ENCODE data around the gene ZFYVE26.

ZFYVE26 gene

DNA sequence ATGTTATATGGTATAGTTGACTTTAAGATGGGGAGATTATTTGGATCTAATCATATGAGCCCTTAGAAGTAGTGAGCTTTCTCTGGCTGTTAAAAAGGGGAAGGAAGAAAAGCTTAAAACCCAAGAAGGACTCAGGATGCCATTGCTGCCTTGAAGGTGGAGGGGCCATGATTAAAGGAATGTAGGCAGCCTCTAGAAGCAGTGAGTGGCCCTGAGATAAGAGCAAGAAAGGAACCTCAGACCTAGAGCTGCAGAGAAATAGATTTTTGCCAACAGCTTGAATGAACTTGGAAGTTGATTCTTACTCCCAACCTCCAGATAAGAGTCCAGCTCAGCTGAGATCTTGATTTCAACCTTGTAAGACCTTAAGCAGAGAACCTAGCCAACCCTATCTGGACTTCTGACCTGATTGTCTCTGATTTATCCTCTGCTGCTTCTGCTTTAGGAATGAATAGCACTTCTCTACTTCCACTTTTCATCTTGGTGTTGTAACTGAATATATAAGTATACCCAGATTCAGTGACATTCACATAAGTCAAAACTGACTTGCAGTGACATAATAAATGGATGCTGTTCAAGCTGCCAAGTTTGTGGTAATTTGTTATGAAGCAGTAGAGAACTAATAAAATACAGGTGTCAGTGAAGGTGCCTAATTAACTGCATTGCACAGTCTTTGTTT is 36.7 kb upstream of the ZFYVE26 start:
- TF ChIP-seq, protein P1, sequence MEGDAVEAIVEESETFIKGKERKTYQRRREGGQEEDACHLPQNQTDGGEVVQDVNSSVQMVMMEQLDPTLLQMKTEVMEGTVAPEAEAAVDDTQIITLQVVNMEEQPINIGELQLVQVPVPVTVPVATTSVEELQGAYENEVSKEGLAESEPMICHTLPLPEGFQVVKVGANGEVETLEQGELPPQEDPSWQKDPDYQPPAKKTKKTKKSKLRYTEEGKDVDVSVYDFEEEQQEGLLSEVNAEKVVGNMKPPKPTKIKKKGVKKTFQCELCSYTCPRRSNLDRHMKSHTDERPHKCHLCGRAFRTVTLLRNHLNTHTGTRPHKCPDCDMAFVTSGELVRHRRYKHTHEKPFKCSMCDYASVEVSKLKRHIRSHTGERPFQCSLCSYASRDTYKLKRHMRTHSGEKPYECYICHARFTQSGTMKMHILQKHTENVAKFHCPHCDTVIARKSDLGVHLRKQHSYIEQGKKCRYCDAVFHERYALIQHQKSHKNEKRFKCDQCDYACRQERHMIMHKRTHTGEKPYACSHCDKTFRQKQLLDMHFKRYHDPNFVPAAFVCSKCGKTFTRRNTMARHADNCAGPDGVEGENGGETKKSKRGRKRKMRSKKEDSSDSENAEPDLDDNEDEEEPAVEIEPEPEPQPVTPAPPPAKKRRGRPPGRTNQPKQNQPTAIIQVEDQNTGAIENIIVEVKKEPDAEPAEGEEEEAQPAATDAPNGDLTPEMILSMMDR (IDR thresholded peaks at IDR 0.05; ENCODE audit: insufficient read depth, low read depth, low read length, missing control alignments) = no peak

DNA sequence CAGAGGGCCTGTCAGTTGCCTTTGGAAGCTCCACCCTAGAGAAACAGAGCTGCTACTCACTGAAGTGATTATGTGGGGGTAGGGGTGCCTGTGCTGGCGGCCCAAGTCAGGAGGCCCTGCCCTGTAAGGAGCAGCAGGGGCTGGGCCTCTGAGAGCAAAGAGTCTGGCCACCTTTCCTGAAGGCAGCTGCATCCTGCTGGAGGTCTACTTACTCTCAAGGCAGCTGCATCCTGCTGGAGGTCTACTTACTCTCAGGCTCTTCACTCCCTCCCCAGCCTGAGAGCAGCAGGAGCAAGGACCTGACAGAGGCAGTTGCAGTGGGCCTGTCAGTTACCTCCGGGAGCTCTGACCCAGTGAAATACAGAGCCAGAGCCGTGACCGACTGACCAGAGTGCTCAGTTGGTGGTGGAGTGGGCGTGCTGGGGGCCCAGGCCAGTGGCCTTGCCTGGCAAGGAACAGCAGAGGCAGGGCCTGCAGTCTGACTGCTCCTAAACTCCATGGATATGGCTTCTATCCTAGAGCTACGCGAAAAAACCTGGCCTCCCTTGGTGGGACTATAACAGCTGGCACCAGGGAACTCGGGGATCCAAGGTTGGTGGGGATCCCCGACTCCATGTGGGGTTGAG is 35.5 kb upstream of the ZFYVE26 start:
- H3K4me3 ChIP-seq (ENCODE audit: low read length) = no peak overlapping the region
- TF ChIP-seq, protein P1 (IDR thresholded peaks at IDR 0.05; ENCODE audit: insufficient read depth, low read depth, low read length, missing control alignments) = no peak
- DNase-seq (ENCODE audit: low read depth) = no peak

More for the DNA sequence above, 36.7 kb upstream of the ZFYVE26 start:
- no peak overlapping the region for H3K4me3 ChIP-seq (ENCODE audit: low read length)
- no peak for DNase-seq (ENCODE audit: low read depth)

GRCh38 chr14:67850066-67850830 is 33.9 kb upstream of the ZFYVE26 start:
- TF ChIP-seq, protein P1 (IDR thresholded peaks at IDR 0.05; ENCODE audit: insufficient read depth, low read depth, low read length, missing control alignments) = no peak
- no peak for DNase-seq (ENCODE audit: low read depth)
- no peak overlapping the region for H3K4me3 ChIP-seq (ENCODE audit: low read length)

DNA sequence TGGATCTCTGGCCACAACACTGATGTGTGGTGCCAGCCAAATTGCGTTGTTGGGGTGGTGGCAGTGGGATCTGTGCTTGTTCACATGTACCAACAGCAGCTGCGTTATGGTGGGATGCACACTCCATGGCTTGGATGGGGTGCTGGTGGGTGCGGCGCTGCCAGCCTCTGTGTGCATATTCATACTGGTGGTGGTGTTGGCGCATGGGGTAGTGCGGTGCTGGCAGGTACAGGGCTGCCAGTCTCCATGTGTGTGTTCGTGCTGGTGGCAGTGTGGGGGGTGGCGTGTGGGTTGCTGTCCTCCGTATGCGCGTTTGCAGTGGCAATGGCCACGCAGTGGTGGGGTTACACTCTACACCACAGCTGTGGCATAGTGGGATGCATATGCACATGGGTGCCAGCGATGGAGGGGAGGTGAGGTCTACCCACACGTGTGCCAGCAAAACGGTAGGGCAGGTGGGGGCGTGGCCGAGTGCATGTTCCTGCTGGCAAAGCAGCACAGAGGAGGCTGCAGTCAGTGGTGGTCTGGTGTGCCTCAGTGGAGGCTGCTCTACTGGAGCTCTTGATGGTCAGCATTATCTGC is 29.7 kb upstream of the ZFYVE26 start:
- TF ChIP-seq, protein P1 (IDR thresholded peaks at IDR 0.05; ENCODE audit: insufficient read depth, low read depth, low read length, missing control alignments) = no peak
- DNase-seq (ENCODE audit: low read depth) = no peak
- H3K4me3 ChIP-seq (ENCODE audit: low read length) = no peak overlapping the region

DNA sequence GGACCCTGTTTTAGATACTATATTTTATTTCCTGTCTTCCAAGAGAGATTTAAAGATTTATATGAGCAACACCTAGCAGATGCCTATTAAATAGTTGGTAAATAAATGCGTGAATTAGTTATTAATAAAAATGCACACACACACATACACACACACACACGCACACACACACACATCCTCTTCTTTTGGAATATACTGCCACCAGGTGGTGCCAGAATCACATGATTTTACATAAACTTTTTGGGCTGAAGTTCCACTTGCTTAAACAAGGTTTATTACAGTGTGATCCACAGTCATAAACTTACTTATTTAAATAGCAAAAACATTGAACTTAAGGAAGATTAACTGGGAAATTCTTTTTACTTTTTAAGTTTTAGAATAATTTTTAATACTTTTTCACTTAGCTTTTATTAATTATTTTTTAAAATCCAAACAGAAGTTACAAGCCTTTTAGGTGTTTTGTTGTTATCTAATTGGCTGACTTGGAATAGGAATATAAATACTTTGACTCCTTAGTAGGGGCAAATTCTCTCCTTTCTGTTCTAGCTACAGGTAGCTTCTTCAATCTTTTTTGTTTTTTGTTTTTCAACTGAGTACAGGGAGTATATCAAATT is 20.7 kb upstream of the ZFYVE26 start:
- peak; percentile 87 for DNase-seq (ENCODE audit: low read depth)
- TF ChIP-seq, protein P1 (IDR thresholded peaks at IDR 0.05; ENCODE audit: insufficient read depth, low read depth, low read length, missing control alignments) = peak; percentile 70
- H3K4me3 ChIP-seq (ENCODE audit: low read length) = no peak overlapping the region

DNA sequence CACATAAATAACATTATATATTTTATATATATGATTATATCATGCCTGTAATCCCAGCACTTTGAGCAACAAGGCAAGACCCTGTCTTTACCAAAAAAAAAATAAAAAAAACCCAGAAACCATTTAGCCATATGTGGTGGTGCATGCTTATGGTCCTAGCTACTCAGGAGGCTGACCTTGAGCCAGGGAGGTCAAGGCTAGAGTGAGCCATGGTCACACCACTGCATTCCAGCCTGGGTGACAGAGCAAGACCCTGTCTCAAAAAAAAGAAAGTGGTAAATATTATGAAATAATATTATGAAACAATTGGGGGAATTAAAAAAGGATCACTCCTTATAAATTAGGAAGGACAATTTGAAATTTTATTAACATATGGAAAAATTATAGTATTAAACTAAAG is 19.2 kb upstream of the ZFYVE26 start:
- TF ChIP-seq, protein P1 (IDR thresholded peaks at IDR 0.05; ENCODE audit: insufficient read depth, low read depth, low read length, missing control alignments) = no peak
- no peak for DNase-seq (ENCODE audit: low read depth)
- no peak overlapping the region for H3K4me3 ChIP-seq (ENCODE audit: low read length)
